HepG2 (cell line): ENCODE measurements around the gene MGAT4D. TPM values are rescaled to one million over a fixed set of nuclear protein-coding genes. Genes with fewer than 3 reads are reported as not detected.

Experiments used
- ASH2L ChIP-seq: fragments of 300-600, 200-600 bp; sonication (generic); IDR thresholded peaks from 2 replicates; pipeline ENCODE4 v1.7.0; 2017; ENCODE audit warnings: low read depth, mild to moderate bottlenecking, moderate library complexity, mixed read lengths, low read length; ENCODE audit not compliant: insufficient read length
- ETS1 ChIP-seq: sonication (generic); formaldehyde crosslinking; IDR thresholded peaks from 2 replicates; pipeline ENCODE4 v1.4.0; 2020; ENCODE audit warnings: missing genetic modification reagents
- GATAD1 ChIP-seq: IDR thresholded peaks from 2 replicates; pipeline ENCODE4 v1.6.1; 2016; ENCODE audit warnings: missing genetic modification reagents, missing compliant biosample characterization
- HOXA5 ChIP-seq: sonication (generic); formaldehyde crosslinking; IDR thresholded peaks from 2 replicates; pipeline ENCODE4 v1.4.0; 2020; ENCODE audit warnings: missing genetic modification reagents
- KMT2B ChIP-seq: IDR thresholded peaks from 2 replicates; pipeline ENCODE4 v1.6.1; 2016; ENCODE audit warnings: missing genetic modification reagents, missing compliant biosample characterization
- MED13 ChIP-seq: sonication (generic); formaldehyde crosslinking; IDR thresholded peaks from 2 replicates; pipeline ENCODE4 v1.5.0; 2020; ENCODE audit warnings: missing genetic modification reagents
- PAWR ChIP-seq: sonication (generic); formaldehyde crosslinking; IDR thresholded peaks from 2 replicates; pipeline ENCODE4 v1.4.0; 2020; ENCODE audit warnings: missing genetic modification reagents, mild to moderate bottlenecking, borderline replicate concordance
- SMAD1 ChIP-seq: sonication (generic); formaldehyde crosslinking; IDR thresholded peaks from 2 replicates; pipeline ENCODE4 v1.4.0; 2020; ENCODE audit warnings: missing genetic modification reagents, low read depth, mild to moderate bottlenecking, borderline replicate concordance
- SP140L ChIP-seq: sonication (generic); formaldehyde crosslinking; IDR thresholded peaks from 2 replicates; pipeline ENCODE4 v1.4.0; 2020; ENCODE audit warnings: missing genetic modification reagents, borderline replicate concordance
- ZBTB21 ChIP-seq: sonication (generic); formaldehyde crosslinking; IDR thresholded peaks from 2 replicates; pipeline ENCODE4 v1.4.0; 2020; ENCODE audit warnings: missing genetic modification reagents
- ZFP36 ChIP-seq: fragments of 150-350 bp; IDR thresholded peaks from 2 replicates; pipeline ENCODE4 v1.6.1; 2018; ENCODE audit warnings: borderline replicate concordance, low read length, low read depth; ENCODE audit not compliant: partially characterized antibody
- ZNF143 ChIP-seq: sonication (generic); formaldehyde crosslinking; IDR thresholded peaks from 2 replicates; pipeline ENCODE4 v1.4.0; 2020; ENCODE audit warnings: missing genetic modification reagents
- ZNF276 ChIP-seq: sonication (generic); formaldehyde crosslinking; IDR thresholded peaks from 2 replicates; pipeline ENCODE4 v1.4.0; 2020; ENCODE audit warnings: mild to moderate bottlenecking, low read depth, missing genetic modification reagents
- ZNF333 ChIP-seq: sonication (generic); formaldehyde crosslinking; IDR thresholded peaks from 2 replicates; pipeline ENCODE4 v1.4.0; 2020; ENCODE audit warnings: mild to moderate bottlenecking, missing genetic modification reagents, borderline replicate concordance
- ZNF841 ChIP-seq: sonication (generic); formaldehyde crosslinking; IDR thresholded peaks from 2 replicates; pipeline ENCODE4 v1.8.1; 2023; ENCODE audit warnings: missing genetic modification reagents, borderline replicate concordance
- polyA plus RNA-seq, 8 experiments: library from polyadenylated mRNA; depleted of rRNA in 3 of 8; stranded (reverse) in 7 of 8; unstranded in 1 of 8; fragments of >200 nt; fragmentation: Illumina TruSeq in 4 of 8; extraction: Trizol in 4 of 8; gene quantifications; 2 replicates each; pipeline versions ENCODE4 v1.2.1 to v1.2.3, GENCODE V29; 2011 to 2016; ENCODE audit warnings: low read depth in 4 of 8, missing spikeins in 1 of 8, mixed read lengths in 1 of 8; ENCODE audit not compliant: insufficient read depth in 1 of 8
- total RNA-seq, 5 experiments: library from RNA; depleted of rRNA; stranded (reverse); fragments of >200 nt; fragmentation: Illumina TruSeq; extraction: Trizol; gene quantifications; 2 replicates each; pipeline ENCODE4 v1.2.3, GENCODE V29; 2016; ENCODE audit warnings: low read depth in 1 of 5
- TF ChIP-seq, protein P1 (sequence below): sonication (generic); formaldehyde crosslinking; IDR thresholded peaks from 2 replicates; pipeline ENCODE4 v1.4.0; 2020; ENCODE audit warnings: mild to moderate bottlenecking, missing genetic modification reagents
- TF ChIP-seq, protein P2 (sequence below): sonication (generic); formaldehyde crosslinking; IDR thresholded peaks from 2 replicates; pipeline ENCODE4 v1.8.0; 2022; ENCODE audit warnings: missing genetic modification reagents, low read depth, mild to moderate bottlenecking, borderline replicate concordance
- TF ChIP-seq, protein P3 (sequence below): IDR thresholded peaks from 2 replicates; pipeline ENCODE4 v1.6.1; 2016; ENCODE audit warnings: missing compliant biosample characterization, missing genetic modification reagents, borderline replicate concordance

Gene MGAT4D
- total and polyA plus RNA-seq, 2 of the 13 experiments (the other 11 are each of a cell fraction or from before 2014, with no cell fraction given): not detected

GRCh38 chr4:140523857-140524742, 26.0 kb upstream of the MGAT4D start, which contains the start of gene ELMOD2 (continued):
- TF ChIP-seq ASH2L (peak; percentile 98), ZNF333 (CRISPR knock-in tag) (peak; percentile 29; the same call in 1 of the 2 replicates), GATAD1 (CRISPR knock-in tag) (peak; percentile 86), MED13 (CRISPR knock-in tag) (0 out of 2 replicates have a peak, but pooled peaks have one; percentile 56), ZNF143 (CRISPR knock-in tag) (peak; percentile 81), ETS1 (CRISPR knock-in tag) (0 out of 2 replicates have a peak, but pooled peaks have one; percentile 59), SP140L (CRISPR knock-in tag) (no peak), KMT2B (CRISPR knock-in tag) (peak; percentile 90), ZNF276 (no peak), PAWR (CRISPR knock-in tag) (0 out of 2 replicates have a peak, but pooled peaks have one; percentile 77), SMAD1 (CRISPR knock-in tag) (no peak), ZNF841 (no peak), HOXA5 (CRISPR knock-in tag) (peak; percentile 90), ZBTB21 (CRISPR knock-in tag) (no peak), ZFP36 (no peak)
- TF ChIP-seq, protein P1, sequence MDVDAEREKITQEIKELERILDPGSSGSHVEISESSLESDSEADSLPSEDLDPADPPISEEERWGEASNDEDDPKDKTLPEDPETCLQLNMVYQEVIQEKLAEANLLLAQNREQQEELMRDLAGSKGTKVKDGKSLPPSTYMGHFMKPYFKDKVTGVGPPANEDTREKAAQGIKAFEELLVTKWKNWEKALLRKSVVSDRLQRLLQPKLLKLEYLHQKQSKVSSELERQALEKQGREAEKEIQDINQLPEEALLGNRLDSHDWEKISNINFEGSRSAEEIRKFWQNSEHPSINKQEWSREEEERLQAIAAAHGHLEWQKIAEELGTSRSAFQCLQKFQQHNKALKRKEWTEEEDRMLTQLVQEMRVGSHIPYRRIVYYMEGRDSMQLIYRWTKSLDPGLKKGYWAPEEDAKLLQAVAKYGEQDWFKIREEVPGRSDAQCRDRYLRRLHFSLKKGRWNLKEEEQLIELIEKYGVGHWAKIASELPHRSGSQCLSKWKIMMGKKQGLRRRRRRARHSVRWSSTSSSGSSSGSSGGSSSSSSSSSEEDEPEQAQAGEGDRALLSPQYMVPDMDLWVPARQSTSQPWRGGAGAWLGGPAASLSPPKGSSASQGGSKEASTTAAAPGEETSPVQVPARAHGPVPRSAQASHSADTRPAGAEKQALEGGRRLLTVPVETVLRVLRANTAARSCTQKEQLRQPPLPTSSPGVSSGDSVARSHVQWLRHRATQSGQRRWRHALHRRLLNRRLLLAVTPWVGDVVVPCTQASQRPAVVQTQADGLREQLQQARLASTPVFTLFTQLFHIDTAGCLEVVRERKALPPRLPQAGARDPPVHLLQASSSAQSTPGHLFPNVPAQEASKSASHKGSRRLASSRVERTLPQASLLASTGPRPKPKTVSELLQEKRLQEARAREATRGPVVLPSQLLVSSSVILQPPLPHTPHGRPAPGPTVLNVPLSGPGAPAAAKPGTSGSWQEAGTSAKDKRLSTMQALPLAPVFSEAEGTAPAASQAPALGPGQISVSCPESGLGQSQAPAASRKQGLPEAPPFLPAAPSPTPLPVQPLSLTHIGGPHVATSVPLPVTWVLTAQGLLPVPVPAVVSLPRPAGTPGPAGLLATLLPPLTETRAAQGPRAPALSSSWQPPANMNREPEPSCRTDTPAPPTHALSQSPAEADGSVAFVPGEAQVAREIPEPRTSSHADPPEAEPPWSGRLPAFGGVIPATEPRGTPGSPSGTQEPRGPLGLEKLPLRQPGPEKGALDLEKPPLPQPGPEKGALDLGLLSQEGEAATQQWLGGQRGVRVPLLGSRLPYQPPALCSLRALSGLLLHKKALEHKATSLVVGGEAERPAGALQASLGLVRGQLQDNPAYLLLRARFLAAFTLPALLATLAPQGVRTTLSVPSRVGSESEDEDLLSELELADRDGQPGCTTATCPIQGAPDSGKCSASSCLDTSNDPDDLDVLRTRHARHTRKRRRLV (CRISPR knock-in tag): no peak
- TF ChIP-seq, protein P2, sequence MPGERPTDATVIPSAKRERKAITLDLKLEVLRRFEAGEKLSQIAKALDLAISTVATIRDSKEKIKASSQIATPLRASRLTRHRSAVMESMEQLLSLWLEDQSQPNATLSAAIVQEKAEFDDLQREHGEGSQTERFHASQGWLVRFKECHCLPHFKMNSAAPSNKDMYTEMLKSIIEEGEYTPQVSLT (CRISPR knock-in tag): no peak
- TF ChIP-seq, protein P3, sequence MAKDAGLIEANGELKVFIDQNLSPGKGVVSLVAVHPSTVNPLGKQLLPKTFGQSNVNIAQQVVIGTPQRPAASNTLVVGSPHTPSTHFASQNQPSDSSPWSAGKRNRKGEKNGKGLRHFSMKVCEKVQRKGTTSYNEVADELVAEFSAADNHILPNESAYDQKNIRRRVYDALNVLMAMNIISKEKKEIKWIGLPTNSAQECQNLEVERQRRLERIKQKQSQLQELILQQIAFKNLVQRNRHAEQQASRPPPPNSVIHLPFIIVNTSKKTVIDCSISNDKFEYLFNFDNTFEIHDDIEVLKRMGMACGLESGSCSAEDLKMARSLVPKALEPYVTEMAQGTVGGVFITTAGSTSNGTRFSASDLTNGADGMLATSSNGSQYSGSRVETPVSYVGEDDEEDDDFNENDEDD: peak; percentile 56; the same call in 1 of the 2 replicates
